AG09309 (cell line): ENCODE results near the gene NABP1.

Experiments
- DNase-seq: peaks from one replicate; pipeline ENCODE4 v3.0.0-alpha.2; 2010; ENCODE audit warnings: low read depth
- H3K4me3 ChIP-seq: 2 replicates; pipeline ENCODE4 v1.5.1; 2011; ENCODE audit warnings: mild to moderate bottlenecking, low read depth, low read length, moderate library complexity; ENCODE audit not compliant: control insufficient read depth
- CTCF ChIP-seq: IDR thresholded peaks from 2 replicates; pipeline ENCODE4 v1.5.1; 2011; ENCODE audit warnings: mild to moderate bottlenecking, low read depth, low read length, inconsistent platforms; ENCODE audit not compliant: insufficient read depth, control insufficient read depth; ENCODE audit errors: missing control alignments

NABP1 gene

GRCh38 chr2:191703079-191703725 lies 25.3 kb downstream of the NABP1 start:
- TF ChIP-seq CTCF: no peak
- no peak overlapping the region for H3K4me3 ChIP-seq
- DNase-seq: no peak

- no peak for DNase-seq
- no peak for TF ChIP-seq CTCF
- no peak overlapping the region for H3K4me3 ChIP-seq
These were observed 27.1 kb downstream of the NABP1 start for GRCh38 chr2:191705084-191705483.

- no peak for DNase-seq
- no peak overlapping the region for H3K4me3 ChIP-seq
- no peak for TF ChIP-seq CTCF
These were observed 27.8 kb downstream of the NABP1 start for GRCh38 chr2:191705701-191706100.

- TF ChIP-seq CTCF: no peak
- DNase-seq: no peak
- no peak overlapping the region for H3K4me3 ChIP-seq
These were observed 28.9 kb downstream of the NABP1 start for GRCh38 chr2:191706791-191707190.

- TF ChIP-seq CTCF: no peak
- H3K4me3 ChIP-seq: no peak overlapping the region
- DNase-seq: no peak
These were observed 29.6 kb downstream of the NABP1 start for GRCh38 chr2:191707542-191707941.

GRCh38 chr2:191710411-191710900 lies 32.5 kb downstream of the NABP1 start:
- no peak overlapping the region for H3K4me3 ChIP-seq
- DNase-seq: no peak
- TF ChIP-seq CTCF: no peak
